GM21528 (cell line): ENCODE measurements around the gene DUSP2.

Experiments
- ATAC-seq: cut with Tn5 transposase; IDR thresholded peaks from one replicate; pipeline ENCODE4 v1.9.1; 2021; ENCODE audit warnings: mild to moderate bottlenecking, moderate library complexity; ENCODE audit not compliant: unreplicated experiment, low FRiP score

DUSP2 gene

DNA sequence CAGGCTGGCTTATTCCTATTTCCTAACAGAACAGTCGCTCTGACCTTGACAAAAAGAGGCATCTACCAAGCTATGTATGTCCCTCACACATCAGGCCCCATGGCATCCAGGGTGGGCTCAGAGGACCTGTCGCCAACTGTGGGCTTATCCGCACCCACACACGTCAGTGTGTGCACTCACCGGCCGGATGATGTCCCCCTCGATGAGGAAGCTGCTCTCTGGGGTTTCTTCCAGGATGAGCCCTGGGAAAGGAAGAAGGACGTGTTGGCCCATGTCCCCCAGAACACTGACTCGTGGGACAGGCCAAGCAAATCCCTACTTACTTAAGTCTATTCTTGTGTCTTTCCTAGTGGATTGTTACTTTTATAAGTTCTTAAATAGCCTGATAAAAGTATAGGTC is 10.1 kb downstream of the DUSP2 start:
- no peak for ATAC-seq

DNA sequence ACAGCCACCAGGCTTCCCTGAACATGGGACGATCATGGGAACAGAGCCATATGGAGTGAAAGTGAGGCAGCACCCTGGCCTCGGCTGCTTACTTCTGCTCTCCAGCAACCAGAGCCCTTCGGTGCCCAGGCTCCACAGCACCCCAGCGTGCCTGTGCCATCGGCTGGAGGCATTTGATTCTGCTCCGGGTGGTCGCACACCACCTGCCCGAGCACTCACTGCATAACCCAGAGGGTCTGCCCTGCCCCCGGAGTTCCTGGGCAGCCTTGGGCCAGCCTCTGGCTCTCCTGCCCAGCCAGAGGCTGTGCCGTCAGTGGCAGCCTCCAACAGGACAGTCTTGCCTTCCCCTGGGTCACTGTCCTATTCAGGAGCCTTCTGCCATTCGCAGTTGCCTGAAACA is 10.8 kb downstream of the DUSP2 start:
- no peak for ATAC-seq

DNA sequence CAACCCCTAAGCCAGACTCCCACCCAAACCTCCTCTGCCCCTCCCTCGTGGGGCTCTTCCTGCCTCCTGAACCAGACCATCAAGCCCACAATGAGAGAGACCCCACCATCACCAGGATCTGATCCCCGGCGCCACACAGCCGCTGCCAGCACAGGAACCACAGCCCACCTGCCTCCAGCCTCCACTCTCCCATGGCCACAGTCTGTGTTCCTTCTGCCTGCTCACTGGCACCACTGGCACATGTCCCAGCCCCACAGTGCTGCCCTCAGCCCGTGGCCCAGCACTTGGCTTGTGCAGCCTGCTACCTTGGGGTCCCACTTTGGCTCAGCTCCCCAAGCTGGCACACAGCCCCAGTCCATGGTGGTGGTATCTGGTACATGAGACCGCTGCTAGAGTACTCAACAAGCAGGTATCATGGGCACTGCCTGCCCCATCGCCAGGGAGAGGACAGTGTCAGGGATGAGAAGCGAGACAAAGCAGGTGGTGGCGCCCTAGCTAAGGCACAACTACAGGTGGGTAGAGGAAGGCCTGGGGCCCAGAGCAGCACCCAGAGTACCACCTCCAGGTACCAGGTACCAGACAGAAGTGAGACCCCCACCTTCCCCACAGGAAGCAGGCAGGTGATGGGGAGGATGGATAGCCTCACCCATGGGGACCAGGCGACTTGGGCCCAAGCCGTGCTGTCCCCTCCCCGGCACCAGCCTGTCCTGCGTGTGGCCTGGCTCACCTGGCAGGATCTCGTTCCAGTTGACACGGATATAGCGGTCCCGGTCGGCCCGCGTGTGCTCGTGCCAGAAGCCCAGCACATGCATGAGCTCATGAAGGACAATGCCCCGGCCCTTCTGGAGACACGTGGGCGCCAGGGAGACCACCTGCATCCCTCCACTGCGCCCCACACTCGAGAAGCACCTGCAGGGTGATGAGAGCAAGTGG is 13.2 kb downstream of the DUSP2 start:
- ATAC-seq, result no peak

DNA sequence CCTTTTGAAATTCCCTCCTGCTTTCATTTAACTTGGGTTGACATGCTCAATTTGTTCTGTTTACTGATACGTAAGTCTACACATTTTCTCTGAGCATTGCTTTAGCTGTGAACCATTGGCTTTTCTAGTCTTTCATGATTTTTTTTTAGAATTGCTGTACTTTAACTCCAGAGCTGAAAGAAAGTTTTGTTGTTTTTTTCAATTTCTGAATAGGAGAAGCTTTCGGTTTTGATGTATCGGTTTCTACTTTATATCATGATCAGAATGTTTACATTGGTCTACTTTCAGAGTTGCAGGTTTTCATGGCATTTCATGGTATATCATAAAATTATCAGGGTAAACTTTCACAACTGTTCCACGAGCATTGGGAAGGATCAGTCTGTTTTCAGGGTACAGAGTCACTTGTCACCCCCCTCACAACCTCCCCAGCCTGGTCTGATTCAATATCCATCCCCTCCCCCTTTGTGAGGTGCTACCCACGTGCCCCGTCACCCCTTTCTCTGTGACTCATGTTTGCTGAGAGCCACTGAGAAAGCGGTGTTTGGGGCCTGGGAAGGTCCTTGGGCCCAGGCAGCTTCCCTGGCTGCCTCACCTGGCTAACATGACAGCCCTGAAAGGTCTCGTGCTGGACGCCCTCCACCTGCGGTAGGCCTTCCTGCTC is 14.0 kb downstream of the DUSP2 start:
- ATAC-seq, result no peak

DNA sequence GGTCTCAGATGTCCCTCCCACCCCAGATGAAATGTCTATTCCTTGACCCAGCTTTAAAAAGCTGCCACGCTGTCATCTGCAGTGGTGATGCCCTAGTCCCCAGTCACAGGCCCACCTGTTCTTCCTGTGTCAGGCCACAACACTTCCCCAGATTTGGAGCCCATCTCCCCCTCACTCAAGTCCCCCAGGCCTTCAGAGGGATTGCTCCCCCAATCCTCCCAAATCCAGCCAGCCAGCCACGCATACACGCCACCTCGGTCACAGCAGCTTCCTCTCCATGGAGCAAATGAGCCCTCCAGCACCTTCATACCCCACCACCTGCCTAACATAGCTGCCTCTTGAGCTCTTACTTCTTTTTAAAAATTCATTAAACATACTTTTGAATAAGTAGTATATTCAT is 14.8 kb downstream of the DUSP2 start:
- ATAC-seq, result no peak

DNA sequence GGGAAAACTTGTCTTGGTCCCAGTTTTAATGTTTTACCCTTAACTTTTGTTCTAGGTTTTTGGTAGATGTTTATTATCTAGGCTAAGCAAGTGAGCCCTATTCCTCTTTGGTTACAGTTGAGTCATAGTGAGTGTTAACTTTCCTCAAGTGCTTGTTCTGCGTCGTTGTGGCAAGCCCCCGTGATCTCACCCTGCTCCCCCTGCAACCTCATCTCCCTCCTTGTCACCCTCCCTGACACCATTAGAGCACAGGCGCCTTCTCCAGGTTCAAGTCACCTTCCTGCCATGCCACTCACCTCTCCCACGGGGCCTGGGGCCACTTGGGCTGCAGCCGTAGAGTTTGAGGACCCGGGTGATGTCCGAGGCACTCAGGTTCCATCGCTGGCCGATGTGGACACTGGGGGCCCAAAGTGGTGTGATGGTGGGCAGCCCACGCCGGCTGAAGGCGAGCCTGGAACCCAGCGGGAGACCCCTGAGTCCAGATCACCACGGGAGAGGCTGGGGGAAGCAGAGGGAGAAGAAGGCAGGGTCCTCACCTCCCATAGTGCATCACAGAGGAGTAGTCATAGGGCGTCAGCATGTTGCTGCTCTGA is 15.6 kb downstream of the DUSP2 start:
- ATAC-seq, result no peak

DNA sequence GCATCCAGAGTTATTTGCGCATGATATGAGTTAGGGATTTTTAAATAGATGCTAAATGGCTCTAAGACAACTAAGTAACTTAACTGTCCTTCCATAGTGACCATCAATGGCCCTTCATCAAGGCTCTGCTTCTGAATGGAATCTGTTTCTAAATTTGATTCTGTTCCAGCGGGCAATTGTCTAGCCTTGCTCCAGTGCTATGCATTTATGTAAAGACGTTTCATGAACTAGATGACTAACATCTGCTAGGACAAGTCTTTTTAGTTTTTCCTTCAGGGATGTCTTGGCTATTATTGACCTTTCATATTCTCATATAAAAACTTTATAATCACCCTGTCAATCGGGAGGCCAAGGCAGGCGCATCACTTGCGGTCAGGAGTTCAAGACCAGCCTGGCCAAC is 16.8 kb downstream of the DUSP2 start:
- no peak for ATAC-seq

DNA sequence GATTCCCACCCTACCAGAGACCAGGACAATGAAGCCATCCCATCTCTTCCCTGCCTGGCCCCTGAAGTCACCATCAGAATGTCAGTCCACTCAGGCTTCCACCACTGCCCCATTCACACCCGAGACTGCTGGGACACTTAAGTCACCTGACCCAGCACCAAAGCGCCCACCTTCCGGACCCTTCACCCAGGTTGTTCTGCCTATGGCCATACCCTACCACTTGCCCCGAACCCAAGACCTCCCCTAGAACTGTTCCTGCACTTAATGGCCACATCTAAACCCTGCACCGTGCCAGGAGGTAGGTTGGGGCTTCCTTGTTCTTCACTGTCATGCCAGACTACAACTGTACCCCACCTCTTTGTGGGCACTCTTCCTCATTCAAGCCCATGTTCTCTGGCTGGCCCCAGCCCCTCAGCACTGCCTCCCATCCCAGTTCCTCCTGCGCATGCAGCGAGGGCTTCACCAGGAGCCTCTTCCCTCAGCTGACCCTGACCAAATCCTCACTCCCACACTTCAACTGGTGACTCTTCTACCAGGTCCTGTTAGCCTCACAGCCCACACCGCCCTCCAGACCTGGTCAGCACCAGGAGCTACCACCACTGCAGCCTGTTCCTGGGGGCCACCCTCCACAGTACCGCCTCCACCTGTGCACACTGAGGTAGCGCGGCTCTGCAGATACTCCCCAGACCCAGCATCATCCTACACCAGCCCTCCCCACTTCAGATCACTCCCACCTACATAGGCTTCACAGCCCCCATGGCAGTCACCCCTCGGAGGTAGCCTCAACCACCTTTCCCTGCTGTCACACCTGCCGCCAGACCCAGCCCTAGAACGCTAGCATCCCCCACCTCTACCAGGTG is 20.6 kb downstream of the DUSP2 start:
- no peak for ATAC-seq

DNA sequence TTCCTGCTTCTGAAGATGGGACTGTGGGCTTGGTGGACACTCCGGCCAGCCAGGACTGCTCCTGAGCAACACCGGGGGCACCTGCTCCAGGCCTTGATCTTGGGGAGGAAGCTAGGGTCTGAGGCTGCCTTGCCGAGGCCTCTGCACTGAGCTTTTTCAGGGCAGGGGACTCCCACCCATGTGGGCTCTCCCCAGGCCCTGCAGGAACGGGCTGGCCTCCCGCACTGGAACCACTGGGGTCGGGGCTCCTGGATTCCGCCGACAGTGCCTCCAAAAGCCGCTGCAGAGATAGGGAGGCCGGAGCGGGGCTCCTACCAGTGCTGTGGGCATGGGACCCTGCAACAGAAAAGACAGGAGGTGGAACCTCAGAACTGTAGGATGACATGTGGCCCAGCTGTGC is 21.3 kb downstream of the DUSP2 start:
- ATAC-seq, result no peak

DNA sequence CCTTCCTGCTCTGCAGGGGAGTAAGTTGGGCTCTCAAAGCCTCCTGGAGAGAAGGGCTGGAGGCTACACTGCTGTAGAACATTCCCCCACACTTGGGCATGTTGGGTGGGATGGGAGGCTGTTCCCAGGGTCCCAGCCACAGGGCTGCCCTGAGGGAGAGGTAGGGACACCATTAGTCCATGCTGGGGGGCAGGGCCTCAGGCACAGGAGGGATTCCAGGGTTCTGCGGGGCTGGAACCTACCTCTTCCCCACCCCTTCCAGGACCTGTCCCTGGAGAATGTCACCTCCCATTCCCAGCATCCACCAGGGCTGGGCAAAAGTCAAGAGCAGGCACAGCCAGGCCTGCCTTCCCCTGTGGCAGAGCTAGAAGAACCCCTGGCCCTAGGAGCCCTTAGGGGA is 21.9 kb downstream of the DUSP2 start:
- ATAC-seq, result no peak

DNA sequence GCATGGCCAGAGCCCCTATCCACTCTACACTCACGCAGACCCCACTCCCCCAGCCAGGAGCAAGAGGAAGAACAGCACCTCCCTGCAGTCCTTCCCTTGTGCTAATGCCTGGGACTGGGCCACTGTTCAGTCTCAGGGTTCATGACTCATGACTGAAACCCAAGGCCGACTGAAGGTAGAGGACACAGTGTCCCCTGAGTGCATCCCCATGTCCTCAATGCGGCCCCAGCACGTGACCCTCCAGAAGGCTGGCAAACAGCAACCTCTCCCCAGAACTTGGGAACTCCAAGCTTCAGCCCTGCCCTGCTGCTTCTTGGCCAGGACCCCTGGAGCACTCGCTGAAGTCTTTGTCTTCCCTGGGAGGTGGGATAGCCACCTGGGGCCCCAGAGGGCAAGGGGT is 22.8 kb downstream of the DUSP2 start:
- ATAC-seq, result no peak

DNA sequence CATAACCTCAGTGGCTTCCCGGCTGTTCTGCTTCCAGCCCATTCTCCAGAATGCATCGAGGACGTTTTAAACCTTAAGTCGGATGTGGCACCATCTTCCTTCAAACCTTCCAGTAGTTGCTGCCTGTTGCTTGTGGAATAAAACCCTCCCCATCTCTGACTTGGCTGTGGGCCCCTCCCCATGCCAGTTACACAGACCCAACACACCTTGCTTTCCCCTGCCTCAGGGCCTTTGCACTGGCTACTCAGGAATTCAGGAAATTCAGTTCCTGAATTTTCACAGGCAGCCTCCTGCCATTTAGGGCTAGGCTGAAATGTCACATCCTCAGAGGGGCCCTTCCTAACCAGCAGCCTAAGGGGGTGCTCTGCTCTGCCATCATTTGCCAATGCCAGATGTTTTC is 23.8 kb downstream of the DUSP2 start:
- no peak for ATAC-seq

DNA sequence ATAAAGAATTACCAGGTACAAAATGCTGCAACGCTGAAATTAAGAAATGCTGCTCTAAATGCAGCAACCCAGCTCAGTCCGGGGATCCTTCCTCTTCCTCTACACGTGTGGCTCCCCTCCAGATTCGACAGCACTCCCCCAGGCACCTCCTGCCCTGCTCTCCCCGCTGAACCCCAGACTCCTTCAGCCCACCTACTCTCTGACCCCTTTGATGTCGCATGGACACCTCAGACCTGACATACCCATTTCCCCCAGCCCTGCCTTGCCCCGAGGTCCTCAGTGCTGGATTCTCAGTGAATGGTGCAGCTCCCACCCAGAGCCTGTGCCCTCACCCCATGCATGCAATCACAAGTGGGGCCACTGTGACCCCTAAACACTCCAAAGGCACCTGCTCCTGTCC is 24.2 kb downstream of the DUSP2 start:
- no peak for ATAC-seq

DNA sequence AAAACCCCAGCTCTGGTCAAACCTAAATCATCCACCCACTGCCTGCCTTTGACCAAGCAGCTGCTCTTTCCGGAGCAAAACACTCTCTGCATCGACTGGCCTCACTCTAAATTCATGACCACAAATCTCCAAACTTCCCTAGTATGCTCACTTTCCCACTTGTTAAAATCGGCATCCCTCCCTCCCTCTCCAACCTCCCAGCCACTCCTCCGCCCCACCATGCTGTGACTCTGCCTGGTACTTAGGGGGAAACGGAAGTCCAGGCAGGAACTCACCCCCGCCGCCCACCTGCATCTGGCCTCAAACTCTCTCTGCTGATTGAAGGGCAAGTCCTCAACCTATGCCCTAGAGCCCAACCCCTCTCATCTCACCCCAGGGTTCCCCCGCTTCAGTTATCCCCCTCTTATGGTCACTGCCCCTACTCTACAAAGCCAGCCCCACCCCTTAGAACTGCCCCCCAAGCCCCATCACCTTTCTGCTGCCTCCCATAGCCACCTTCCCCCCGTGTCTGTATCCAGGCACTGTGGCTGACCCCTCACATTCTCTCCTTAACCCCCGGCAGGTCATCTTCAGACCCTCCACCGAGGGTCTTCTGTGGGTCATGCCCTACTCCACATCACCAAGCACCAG is 25.0 kb downstream of the DUSP2 start:
- ATAC-seq, result no peak

DNA sequence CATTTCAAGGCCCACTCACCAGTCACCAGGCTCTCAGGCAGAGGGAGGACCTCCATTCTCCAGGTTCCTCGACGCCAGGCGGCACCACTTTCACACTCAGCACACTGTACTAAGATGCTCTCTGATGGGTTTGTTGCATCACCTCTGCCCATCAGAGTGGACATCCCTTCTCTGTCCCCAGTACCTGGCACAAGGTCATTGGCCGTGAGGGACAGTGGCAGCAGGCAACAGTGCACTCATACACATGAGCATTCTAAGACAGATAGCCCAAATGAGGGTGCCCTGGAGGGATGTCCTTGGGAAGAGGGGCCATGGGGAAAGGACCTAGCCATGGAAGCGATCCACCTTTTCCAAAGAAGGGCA is 25.9 kb downstream of the DUSP2 start:
- no peak for ATAC-seq

DNA sequence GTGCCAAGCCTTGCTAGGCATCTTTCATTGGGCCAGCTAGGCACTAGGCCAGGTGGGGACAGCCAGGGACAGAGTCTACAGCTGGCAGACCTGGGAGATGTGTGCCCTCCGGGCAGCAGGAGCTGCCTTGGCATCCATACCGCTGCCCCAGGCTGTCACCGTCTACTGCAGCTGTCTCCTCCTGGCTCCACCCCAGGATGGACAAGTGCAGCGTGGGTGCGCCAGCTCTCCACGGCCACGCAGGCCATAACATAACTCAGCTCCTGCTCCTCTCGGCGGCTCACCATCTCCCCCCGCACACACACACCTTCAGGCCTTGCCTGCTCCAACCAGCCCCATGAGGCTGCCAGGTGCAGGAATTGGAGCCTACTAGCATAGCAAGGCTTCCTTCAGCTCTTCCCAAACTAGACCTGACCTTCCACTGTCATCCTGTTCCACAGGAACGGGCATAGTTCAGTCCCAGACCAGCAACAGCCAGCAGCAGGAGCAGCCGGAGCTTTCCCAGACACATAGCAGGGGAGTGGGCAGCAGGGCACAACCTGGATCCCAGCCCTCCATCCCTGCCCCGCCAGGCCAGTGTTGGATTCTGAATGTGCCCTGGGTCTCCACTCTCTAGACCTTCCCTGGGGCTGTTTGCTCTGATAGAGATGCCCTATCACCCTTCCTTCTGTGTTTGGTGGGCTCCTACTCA is 26.4 kb downstream of the DUSP2 start:
- no peak for ATAC-seq

DNA sequence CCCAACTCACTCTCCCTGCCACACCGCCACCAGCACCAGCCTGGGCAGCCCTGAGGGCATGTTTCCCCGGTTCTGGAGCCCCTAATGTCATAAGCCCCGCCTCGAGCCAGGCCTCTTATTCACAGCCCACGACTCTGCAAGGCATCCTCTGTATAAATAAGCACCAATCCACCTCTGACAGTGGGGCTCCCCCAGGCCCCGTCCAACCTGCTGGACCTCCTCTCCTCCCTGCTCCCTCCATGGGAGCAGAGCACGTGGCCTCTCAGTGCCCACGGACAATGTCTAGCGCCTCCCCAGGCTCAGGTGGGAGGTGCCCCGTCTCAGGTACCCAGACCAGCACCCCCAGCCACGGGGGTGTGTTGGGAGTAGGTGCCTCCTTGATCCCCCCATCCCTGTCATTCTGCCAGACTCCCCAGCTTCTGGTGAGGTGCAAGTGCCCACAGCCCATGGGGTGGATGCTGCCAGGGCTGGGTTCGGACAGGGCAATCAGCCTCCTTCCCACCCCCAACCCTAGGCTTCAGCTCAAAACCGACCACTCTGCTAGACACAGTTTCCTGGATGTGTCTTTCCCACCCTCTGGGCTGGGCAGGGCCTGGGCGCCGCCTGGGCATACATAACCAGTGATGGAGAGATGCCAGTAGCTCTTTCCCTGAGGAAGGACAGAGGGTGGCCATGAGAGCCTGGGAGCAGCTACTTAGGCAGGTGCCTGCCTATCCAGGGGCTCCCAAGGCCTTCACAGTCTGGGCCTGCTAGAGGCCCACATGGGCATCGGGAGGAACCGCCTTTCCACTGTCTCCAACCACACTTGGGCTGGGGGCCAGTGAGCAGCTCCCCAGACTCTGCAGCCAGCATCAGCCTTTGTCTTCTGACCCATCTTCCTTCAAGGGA is 27.3 kb downstream of the DUSP2 start:
- no peak for ATAC-seq

DNA sequence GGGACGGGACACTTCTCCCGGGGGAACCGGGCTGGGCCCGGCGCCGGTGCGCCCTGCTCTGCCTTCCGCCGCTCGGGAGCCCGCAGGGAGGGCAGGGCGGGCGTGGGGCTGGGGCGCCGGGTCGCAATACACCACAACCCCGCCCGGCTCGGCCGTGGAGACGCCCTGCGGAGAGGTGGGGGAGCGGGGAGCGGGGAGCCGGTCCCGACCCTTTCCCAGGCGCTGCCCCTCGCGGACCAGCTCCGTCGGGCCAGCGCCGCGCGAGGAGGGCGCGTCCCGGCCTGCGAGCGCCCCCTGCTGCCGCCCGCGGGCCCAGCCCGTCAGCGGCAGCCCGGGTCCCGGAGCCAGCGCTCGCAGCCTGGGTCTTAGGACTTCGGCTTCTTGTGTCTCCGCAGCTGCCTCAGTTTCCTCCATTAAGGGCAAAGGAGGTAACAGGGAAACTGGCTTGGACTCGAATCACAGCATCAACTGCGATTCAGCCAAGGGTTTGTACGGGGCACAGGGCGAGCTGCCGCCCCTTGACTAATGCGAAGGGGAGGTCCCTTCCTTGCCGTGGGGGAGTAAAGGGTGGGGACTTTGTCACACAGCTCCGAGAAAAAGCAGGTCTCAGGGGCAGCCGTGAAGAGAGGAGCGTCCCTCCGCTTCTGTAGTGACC is 28.2 kb downstream of the DUSP2 start:
- ATAC-seq, result peak; percentile 72
